WTC11 (cell line): ENCODE results near the gene CAND2. TPM values are rescaled to one million over a fixed set of nuclear protein-coding genes. Genes with fewer than 3 reads are reported as not detected.
A peak's percentile ranks its signal among the peaks of the same experiment; 100 is the strongest.

Experiments
- ATAC-seq: fragments of 200-7000 bp; cut with Tn5 transposase; 2 replicates; pipeline ENCODE4 v1.10.0; 2021; ENCODE audit warnings: mild to moderate bottlenecking, moderate library complexity
- CTCF ChIA-PET: fragments of 300-600 bp; sonication (Branson Sonifier 250); formaldehyde crosslinking; loops from one replicate; lab custom pipeline; 2021; ENCODE audit warnings: antibody characterized with exemption; lab: Charles Lee
- POLR2A ChIA-PET: fragments of 350-600 bp; sonication (Branson Sonifier 250); formaldehyde crosslinking; loops from one replicate; lab custom pipeline; 2021; ENCODE audit warnings: antibody characterized with exemption; lab: Charles Lee
- DNase-seq: peaks from one replicate; pipeline ENCODE4 v3.0.0; 2021; ENCODE audit warnings: low spot score
- H3K27ac Mint-ChIP-seq: 2 replicates; pipeline ENCODE4 v1.8.0; 2021; ENCODE audit warnings: mixed read lengths
- H3K27me3 Mint-ChIP-seq: 2 replicates; pipeline ENCODE4 v1.8.0; 2021; ENCODE audit warnings: low read depth, mild to moderate bottlenecking, moderate library complexity, mixed read lengths
- H3K36me3 Mint-ChIP-seq: 2 replicates; pipeline ENCODE4 v1.8.0; 2021; ENCODE audit warnings: mixed read lengths
- H3K4me1 Mint-ChIP-seq: 2 replicates; pipeline ENCODE4 v1.8.0; 2022; ENCODE audit warnings: mixed read lengths
- H3K4me3 Mint-ChIP-seq: 2 replicates; pipeline ENCODE4 v1.8.0; 2021; ENCODE audit warnings: mild to moderate bottlenecking, moderate library complexity, mixed read lengths
- H3K9me3 Mint-ChIP-seq: 2 replicates; pipeline ENCODE4 v1.8.0; 2021; ENCODE audit warnings: mixed read lengths
- ARID4B ChIP-seq: sonication (generic); formaldehyde crosslinking; IDR thresholded peaks from 2 replicates; pipeline ENCODE4 v1.8.0; 2023; ENCODE audit warnings: missing genetic modification reagents, mild to moderate bottlenecking, borderline replicate concordance
- ELF4 ChIP-seq: sonication (generic); formaldehyde crosslinking; IDR thresholded peaks from 2 replicates; pipeline ENCODE4 v1.8.1; 2022; ENCODE audit warnings: low read depth, mild to moderate bottlenecking, moderate library complexity, missing genetic modification reagents
- FOXK1 ChIP-seq: sonication (generic); formaldehyde crosslinking; IDR thresholded peaks from 2 replicates; pipeline ENCODE4 v1.8.0; 2022; ENCODE audit warnings: mild to moderate bottlenecking, moderate library complexity, missing genetic modification reagents
- FOXP1 ChIP-seq: sonication (generic); formaldehyde crosslinking; IDR thresholded peaks from 2 replicates; pipeline ENCODE4 v1.8.0; 2022; ENCODE audit warnings: missing genetic modification reagents, mild to moderate bottlenecking, moderate library complexity, borderline replicate concordance
- HMGA2 ChIP-seq: fragments of 250-450 bp; sonication (Bioruptor Pico); IDR thresholded peaks from 2 replicates; pipeline ENCODE4 v1.4.0; 2021; ENCODE audit warnings: mild to moderate bottlenecking, moderate library complexity
- KAT7 ChIP-seq: sonication (generic); formaldehyde crosslinking; IDR thresholded peaks from 2 replicates; pipeline ENCODE4 v1.8.1; 2023; ENCODE audit warnings: missing genetic modification reagents, mild to moderate bottlenecking, borderline replicate concordance
- MXD4 ChIP-seq: fragments of 250-450 bp; sonication (Bioruptor Pico); IDR thresholded peaks from 2 replicates; pipeline ENCODE4 v1.8.0; 2021; ENCODE audit warnings: mild to moderate bottlenecking, moderate library complexity, borderline replicate concordance
- NFATC4 ChIP-seq: fragments of 250-450 bp; sonication (Bioruptor Pico); IDR thresholded peaks from 2 replicates; pipeline ENCODE4 v1.9.0; 2021; ENCODE audit warnings: mild to moderate bottlenecking
- NFE2L1 ChIP-seq: sonication (generic); formaldehyde crosslinking; IDR thresholded peaks from 2 replicates; pipeline ENCODE4 v1.8.1; 2023; ENCODE audit warnings: missing genetic modification reagents
- NR1H2 ChIP-seq: sonication (generic); formaldehyde crosslinking; IDR thresholded peaks from 2 replicates; pipeline ENCODE4 v1.9.0; 2021; ENCODE audit warnings: mild to moderate bottlenecking, moderate library complexity, missing genetic modification reagents
- PRRX2 ChIP-seq: fragments of 250-450 bp; sonication (Bioruptor Pico); IDR thresholded peaks from 2 replicates; pipeline ENCODE4 v1.8.0; 2021; ENCODE audit warnings: mild to moderate bottlenecking
- SP1 ChIP-seq: sonication (generic); formaldehyde crosslinking; conservative IDR thresholded peaks from 2 replicates; pipeline ENCODE4 v1.8.1; 2022; ENCODE audit warnings: missing genetic modification reagents
- TEAD1 ChIP-seq: sonication (generic); formaldehyde crosslinking; IDR thresholded peaks from 2 replicates; pipeline ENCODE4 v1.8.0; 2022; ENCODE audit warnings: mild to moderate bottlenecking, missing genetic modification reagents
- USF1 ChIP-seq: sonication (generic); formaldehyde crosslinking; IDR thresholded peaks from 2 replicates; pipeline ENCODE4 v1.8.0; 2022; ENCODE audit warnings: mild to moderate bottlenecking, missing genetic modification reagents
- ZNF219 ChIP-seq: sonication (generic); formaldehyde crosslinking; IDR thresholded peaks from 2 replicates; pipeline ENCODE4 v1.8.0; 2023; ENCODE audit warnings: missing genetic modification reagents, mild to moderate bottlenecking, borderline replicate concordance
- ZNF512 ChIP-seq: sonication (generic); formaldehyde crosslinking; IDR thresholded peaks from 2 replicates; pipeline ENCODE4 v1.8.1; 2022; ENCODE audit warnings: missing genetic modification reagents, borderline replicate concordance
- total RNA-seq: library from RNA; stranded (reverse); gene quantifications from 3 replicates; pipeline ENCODE4 v1.2.3, GENCODE V29; 2021
- TF ChIP-seq, protein P1 (sequence below): sonication (generic); formaldehyde crosslinking; IDR thresholded peaks from 2 replicates; pipeline ENCODE4 v1.8.0; 2023; ENCODE audit warnings: mild to moderate bottlenecking, missing genetic modification reagents
- TF ChIP-seq, protein P2 (sequence below): sonication (generic); formaldehyde crosslinking; IDR thresholded peaks from 2 replicates; pipeline ENCODE4 v1.8.0; 2022; ENCODE audit warnings: mild to moderate bottlenecking, missing genetic modification reagents
- TF ChIP-seq, protein P3 (sequence below): sonication (generic); formaldehyde crosslinking; IDR thresholded peaks from 2 replicates; pipeline ENCODE4 v1.8.1; 2023; ENCODE audit warnings: mild to moderate bottlenecking, moderate library complexity, missing genetic modification reagents

The CAND2 gene
- total RNA-seq, 1 experiment from 2014 or later: 15.4 TPM

DNA sequence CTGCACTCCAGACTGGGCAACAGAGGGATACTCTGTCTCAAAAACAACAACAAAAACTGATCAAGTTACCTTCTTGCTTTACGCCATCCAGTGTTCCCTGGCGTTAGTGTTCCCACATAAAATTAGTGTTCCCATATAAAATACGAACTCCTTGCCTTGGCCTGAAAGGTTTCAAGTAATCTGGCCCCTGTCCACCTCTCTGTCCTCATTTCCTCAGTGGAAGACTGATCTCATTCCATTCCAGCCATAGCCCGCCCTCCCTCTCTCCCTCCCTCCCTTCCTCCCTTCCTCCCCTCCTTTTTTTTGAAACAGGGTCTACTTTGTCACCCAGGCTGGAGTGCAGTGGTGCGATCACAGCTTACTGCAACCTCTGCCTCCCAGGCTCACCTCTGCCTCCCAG lies 2.8 kb upstream of the CAND2 start (continued):
- TF ChIP-seq ZNF512 (CRISPR knock-in tag) (no peak), PRRX2 (CRISPR knock-in tag) (no peak), ELF4 (no peak), NFATC4 (CRISPR knock-in tag) (no peak), ARID4B (no peak), MXD4 (CRISPR knock-in tag) (no peak), USF1 (CRISPR knock-in tag) (no peak), HMGA2 (no peak), KAT7 (no peak)

DNA sequence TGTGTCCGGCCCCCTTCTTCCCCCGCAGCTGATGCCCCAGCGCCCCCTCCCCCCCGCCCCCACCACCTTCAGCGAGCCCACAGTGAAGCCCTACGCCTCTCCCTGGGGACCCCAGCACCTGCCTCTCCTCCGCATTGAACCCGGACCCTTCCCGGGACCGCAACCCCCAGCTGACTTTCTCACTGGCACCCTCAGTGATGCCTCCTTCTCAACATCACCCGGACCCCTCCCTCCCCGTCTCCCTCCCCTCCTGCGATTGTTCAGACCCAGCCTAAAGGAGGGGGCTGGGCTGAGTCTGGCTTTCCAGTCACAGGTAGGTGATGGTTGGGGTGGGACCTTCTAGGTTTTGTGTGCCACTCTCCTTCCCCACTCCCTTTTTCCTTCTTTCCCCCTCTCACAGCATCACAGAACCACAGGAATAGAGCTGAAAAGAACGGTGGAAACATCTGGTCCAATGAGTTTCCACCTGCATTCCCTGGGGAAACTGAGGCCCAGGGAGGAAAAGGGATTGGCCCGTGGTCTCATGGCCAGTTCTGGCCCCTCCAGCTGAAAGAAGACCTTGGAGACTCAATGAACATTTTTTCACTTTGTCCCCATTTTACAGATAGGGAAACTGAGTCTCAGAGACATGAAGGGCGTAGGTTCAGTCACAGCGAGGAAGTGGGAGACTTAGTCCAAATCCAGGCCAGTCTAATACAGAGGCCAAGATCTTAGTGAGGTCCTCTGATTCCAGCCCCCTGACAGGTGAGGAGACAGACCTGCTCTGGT lies 828 bp downstream of the CAND2 start:
- Mint-ChIP-seq H3K36me3 (no peaks in the 10 kb centered on the region), H3K27me3 (no peaks in the 10 kb centered on the region; the same call in 1 of the 2 replicates), H3K4me1 (peaks cover 20% of the 10 kb centered on the region), H3K9me3 (no peaks in the 10 kb centered on the region), H3K4me3 (peak overlapping the region; percentile 83), H3K27ac (no peak overlapping the region)
- DNase-seq (peak; percentile 30), ATAC-seq (peak; percentile 25)
- TF ChIP-seq, protein P1, sequence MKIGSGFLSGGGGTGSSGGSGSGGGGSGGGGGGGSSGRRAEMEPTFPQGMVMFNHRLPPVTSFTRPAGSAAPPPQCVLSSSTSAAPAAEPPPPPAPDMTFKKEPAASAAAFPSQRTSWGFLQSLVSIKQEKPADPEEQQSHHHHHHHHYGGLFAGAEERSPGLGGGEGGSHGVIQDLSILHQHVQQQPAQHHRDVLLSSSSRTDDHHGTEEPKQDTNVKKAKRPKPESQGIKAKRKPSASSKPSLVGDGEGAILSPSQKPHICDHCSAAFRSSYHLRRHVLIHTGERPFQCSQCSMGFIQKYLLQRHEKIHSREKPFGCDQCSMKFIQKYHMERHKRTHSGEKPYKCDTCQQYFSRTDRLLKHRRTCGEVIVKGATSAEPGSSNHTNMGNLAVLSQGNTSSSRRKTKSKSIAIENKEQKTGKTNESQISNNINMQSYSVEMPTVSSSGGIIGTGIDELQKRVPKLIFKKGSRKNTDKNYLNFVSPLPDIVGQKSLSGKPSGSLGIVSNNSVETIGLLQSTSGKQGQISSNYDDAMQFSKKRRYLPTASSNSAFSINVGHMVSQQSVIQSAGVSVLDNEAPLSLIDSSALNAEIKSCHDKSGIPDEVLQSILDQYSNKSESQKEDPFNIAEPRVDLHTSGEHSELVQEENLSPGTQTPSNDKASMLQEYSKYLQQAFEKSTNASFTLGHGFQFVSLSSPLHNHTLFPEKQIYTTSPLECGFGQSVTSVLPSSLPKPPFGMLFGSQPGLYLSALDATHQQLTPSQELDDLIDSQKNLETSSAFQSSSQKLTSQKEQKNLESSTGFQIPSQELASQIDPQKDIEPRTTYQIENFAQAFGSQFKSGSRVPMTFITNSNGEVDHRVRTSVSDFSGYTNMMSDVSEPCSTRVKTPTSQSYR (CRISPR knock-in tag): no peak
- TF ChIP-seq ZNF219: no peak
- TF ChIP-seq SP1 (CRISPR knock-in tag): no peak
- TF ChIP-seq TEAD1: no peak
- TF ChIP-seq MXD4 (CRISPR knock-in tag): no peak
- TF ChIP-seq FOXK1 (CRISPR knock-in tag): no peak
- TF ChIP-seq FOXP1 (CRISPR knock-in tag): no peak
- TF ChIP-seq NFE2L1 (CRISPR knock-in tag): no peak
- TF ChIP-seq NR1H2 (CRISPR knock-in tag): no peak
- TF ChIP-seq, protein P2, sequence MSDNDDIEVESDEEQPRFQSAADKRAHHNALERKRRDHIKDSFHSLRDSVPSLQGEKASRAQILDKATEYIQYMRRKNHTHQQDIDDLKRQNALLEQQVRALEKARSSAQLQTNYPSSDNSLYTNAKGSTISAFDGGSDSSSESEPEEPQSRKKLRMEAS (CRISPR knock-in tag): no peak
- TF ChIP-seq, protein P3, sequence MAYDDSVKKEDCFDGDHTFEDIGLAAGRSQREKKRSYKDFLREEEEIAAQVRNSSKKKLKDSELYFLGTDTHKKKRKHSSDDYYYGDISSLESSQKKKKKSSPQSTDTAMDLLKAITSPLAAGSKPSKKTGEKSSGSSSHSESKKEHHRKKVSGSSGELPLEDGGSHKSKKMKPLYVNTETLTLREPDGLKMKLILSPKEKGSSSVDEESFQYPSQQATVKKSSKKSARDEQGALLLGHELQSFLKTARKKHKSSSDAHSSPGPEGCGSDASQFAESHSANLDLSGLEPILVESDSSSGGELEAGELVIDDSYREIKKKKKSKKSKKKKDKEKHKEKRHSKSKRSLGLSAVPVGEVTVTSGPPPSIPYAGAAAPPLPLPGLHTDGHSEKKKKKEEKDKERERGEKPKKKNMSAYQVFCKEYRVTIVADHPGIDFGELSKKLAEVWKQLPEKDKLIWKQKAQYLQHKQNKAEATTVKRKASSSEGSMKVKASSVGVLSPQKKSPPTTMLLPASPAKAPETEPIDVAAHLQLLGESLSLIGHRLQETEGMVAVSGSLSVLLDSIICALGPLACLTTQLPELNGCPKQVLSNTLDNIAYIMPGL (CRISPR knock-in tag): no peak
- ChIA-PET POLR2A (interaction anchor here (0.6 to 1.5 kb wide), 4 partner anchors 10 to 128 kb away, joined by 3 to 4 read pairs (median 3); no protein-coding TSS in a partner anchor), CTCF (interaction anchor here (0.6 to 5.8 kb wide), 12 partner anchors 10 to 115 kb away, joined by 3 to 62 read pairs (median 4); no protein-coding TSS in a partner anchor)
